Suppressor macrophage (primary cell): ENCODE results near the gene MYBPC2.

Source experiments
- DNase-seq, 4 experiments: peaks; one replicate each; pipeline ENCODE4 v3.0.0-alpha.2; 2020 to 2022

MYBPC2 gene

GRCh38 chr19:50481351-50482149 is 48.9 kb downstream of the MYBPC2 start:
- DNase-seq, result no peak

DNA sequence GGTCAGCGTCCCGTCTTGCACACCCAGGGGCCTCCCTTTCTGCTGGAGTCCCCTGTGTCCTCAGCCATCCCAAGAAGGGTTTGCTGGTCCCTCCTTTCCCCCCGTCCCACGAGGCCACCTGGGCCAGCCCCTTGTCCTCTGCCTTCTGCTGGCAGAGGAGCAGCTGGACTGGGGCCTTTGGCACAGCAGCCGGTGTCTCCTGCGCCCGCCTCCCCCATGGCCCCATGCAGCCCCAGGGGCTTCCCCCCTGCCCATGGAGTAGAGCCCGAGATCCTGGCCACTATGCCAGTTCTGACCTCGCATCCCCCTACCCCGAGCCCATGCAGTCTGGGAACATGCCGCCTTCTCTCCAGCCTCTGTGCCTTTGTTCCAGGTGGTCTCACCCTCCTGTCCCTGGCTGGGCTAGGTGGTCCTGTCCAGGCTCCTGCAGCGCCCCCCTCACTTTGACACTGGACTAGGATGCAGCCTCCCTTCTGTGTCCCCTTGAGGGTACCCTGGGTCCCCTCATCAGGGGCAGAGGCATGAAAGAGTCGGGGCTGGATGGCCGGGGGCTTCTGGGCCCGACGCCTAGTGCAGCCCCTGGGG is 49.7 kb downstream of the MYBPC2 start:
- DNase-seq, result no peak

DNA sequence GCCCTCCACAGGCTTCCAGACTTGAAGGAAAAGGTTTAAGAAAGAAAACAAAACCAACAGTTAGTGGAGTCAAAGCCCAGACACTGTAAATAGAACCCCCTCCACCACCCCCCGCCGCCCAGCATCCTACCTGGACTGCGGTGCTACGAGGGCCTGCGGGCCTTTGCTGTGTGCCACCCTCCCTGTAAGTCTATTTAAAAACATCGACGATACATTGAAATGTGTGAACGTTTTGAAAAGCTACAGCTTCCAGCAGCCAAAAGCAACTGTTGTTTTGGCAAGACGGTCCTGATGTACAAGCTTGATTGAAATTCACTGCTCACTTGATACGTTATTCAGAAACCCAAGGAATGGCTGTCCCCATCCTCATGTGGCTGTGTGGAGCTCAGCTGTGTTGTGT is 50.2 kb downstream of the MYBPC2 start:
- no peak for DNase-seq

- DNase-seq, result no peak
Observed at GRCh38 chr19:50485284-50485955, 52.7 kb downstream of the MYBPC2 start.

GRCh38 chr19:50486823-50487515 is 54.3 kb downstream of the MYBPC2 start:
- DNase-seq, result peak; percentile 44 to 67 (median 47)

GRCh38 chr19:50488389-50489194 is 55.9 kb downstream of the MYBPC2 start:
- DNase-seq, result peak; percentile 43 to 56 (median 44)

- DNase-seq, result peak in 3 of 4 experiments; percentile 35 to 47 (median 47)
Observed at GRCh38 chr19:50489461-50490011, 56.8 kb downstream of the MYBPC2 start.

DNA sequence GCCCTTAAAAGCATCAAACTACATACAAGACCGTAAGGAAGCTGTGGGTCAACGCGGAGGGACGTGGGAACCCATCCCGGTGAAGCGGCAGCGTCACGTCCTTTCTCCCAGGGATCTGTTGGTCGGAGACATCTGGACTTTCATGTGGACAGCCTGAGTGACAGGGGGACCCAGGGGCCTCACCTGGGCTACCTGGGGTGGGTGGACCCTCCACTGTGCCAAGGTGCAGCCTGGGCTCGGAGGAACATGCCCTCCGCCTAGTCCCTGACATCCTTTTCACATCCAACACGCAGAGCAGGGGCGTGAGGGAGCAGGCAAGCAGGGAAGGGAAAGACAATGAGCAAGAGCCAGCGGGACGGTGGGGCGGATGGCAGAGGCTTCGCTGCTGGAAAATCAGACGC is 57.7 kb downstream of the MYBPC2 start:
- no peak for DNase-seq

GRCh38 chr19:50490991-50491472 is 58.3 kb downstream of the MYBPC2 start:
- DNase-seq, result no peak

DNA sequence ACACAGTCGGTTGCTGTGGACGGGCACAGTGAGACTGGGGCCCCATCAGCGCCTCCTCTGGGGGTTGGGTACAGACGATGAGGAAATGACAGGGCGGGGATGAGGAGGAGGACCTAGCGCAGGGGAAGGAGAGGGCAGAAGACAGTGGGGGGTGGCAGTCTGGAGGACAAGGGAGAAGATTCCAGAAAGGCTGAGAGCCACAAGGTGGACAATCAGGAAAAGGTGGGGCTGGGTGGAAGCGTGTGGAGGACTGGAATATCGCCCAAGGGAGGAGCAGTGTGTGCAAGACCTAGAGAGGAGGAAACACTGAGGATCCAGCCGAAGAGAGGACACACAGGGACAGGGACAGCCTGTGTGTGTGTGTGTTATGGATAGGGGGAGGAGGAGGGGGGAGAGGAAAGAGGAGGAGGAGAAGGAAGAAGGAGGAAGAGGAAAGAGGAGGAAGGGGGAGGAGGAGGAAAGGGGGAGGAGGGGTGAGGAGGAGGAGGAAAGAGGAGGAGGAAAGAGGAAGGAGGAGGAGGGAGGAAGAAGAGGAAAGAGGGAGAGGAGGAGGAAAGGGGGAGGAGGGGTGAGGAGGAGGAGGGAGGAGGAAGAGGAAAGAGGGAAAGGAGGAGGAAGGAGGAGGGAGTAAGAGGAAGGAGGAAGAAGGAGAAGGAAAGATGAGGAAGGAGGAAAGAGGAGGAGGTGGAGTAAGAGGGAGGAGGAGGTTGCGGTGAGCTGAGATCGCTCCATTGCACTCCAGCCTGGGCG is 59.8 kb downstream of the MYBPC2 start:
- peak in 2 of 4 experiments; percentile 40 to 41 for DNase-seq

DNA sequence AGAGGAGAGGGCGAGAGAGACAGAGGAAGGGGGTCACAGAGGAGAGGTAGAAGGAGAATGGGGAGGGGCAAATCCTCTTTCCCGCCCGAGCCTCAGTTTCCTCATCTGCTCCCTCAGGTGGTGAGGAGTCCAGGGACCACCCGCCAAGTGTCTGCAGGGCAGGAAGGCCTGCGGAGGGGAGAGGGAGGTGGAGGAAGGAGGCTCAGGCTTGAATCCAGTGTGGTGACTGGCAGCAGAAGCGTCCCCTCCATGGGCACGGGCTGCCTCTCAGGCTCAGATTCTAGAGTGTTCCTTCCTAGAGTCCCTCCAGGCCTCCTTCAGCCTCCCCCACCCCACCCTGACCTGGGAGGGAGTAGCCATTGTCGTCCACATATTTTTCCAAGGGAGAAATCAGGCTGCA is 60.5 kb downstream of the MYBPC2 start:
- DNase-seq, result no peak

DNA sequence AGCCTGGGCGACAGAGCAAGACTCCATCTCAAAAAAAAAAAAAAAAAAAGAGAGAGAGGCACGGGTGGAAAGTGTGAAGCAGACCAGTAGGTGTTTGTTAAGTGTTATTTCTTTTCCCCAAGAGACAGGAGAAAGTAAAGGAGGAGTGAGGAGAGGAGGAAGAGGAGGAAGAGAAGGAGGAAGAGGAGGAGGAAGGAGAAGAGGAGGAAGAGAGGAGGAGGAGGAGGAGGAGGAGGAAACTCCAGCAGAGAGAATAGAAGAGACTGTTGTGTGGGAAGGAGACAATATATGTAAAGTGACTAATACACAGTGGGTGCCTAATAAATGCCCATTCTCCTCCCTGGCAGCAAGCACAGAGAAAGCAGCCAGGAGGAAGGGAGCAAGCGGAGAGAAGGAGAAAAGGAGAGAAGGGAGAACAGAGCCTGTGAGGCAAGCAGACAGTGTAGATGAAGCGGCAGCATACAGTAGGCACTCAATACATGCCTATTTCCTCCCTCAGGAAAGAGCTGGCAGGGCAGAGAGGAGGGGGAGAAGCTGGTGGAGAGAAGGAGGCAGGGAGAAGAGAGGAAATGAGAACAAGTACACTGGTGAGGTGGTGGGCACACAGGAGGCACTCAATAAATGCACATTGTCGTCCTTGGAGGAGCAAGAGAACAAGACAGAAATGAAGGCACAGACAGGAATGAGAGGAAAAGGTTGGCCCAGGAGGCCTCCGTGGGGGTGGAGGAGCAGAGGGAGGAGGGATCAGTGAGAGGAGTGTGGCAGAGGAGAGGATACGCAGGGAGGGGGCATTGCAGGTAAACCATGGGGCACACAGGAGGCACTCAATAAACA is 61.7 kb downstream of the MYBPC2 start:
- no peak for DNase-seq

GRCh38 chr19:50495020-50495531 is 62.4 kb downstream of the MYBPC2 start:
- DNase-seq, result no peak

GRCh38 chr19:50496189-50497021 is 63.7 kb downstream of the MYBPC2 start:
- DNase-seq, result no peak

DNA sequence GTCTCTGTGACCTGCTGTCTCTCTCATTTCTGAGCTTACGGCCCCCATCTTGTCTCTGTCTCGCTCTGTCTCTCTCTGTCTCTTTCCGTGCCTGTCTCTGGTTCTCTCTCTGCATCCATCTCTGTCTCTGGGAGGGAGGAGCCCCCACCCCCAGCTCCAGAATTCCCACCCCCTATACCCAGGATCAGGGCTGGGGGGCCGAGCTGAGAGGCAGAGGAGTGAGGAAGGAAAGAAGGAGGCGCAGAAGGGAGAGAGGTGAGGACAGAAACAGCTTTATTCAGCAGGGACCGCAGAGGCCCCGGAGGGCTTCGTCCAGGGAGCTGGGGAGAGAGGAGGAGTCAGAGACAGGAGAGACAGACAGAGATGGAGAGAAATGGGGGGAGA is 64.3 kb downstream of the MYBPC2 start:
- no peak for DNase-seq

DNA sequence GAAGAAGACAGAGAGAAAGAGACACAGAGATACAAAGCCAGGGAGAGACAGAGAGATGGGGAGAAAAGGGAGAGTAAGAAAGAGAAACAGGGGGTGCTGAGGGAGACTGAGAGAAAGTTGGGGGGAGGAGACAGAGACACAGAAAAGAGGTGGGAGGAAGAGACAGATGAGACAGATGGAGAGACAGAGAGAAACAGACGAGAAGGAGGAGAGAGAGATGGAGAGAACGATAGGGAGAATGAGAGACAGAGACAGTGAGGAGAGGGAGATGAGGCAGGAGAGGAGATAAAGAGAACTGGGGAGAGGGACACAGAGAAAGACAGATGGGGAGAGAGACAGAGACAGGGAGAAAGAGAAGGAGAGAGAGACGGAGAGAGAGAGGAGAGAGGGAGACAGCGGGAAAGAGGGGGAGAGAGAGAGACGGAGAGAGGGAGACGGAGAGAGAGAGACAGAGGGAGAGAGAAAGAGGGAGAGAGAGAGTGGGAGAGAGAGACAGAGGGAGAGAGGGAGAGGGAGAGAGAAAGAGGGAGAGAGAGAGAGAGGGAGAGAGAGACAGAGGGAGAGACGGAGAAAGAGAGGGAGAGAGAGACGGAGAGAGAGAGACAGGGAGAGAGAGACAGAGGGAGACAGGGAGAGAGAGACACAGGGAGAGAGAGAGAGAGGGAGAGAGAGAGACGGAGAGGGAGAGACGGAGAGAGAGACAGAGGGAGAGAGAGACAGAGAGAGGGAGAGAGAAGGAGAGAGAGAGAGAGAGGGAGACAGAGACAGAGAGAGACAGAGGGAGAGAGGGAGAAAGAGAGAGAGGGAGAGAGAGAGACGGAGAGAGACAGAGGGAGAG is 65.7 kb downstream of the MYBPC2 start:
- DNase-seq, result no peak

GRCh38 chr19:50500060-50500752 is 67.5 kb downstream of the MYBPC2 start:
- no peak for DNase-seq
